HEK293 (cell line): ENCODE results near the gene CNIH3.

Source experiments
- CTCF ChIA-PET: fragments of 350-600 bp; formaldehyde crosslinking; extraction: SDS; loops from one replicate; lab custom pipeline; 2021; ENCODE audit warnings: antibody characterized with exemption; lab: Yijun Ruan, JAX
- POLR2A ChIA-PET: fragments of 300-600 bp; formaldehyde crosslinking; extraction: SDS; loops from one replicate; lab custom pipeline; 2020; ENCODE audit warnings: antibody characterized with exemption, inconsistent platforms; lab: Yijun Ruan, JAX
- H3K27ac ChIP-seq: fragments of 200-500 bp; sonication (Bioruptor generic); 2 replicates; pipeline ENCODE4 v1.5.1; 2014; ENCODE audit warnings: low read depth, low read length, control low read depth, inconsistent platforms; ENCODE audit errors: extremely low read depth
- H3K36me3 ChIP-seq, 2 experiments: fragments of 200-500 bp in 1 of 2; sonication (Bioruptor generic) in 1 of 2; 1 replicate in 1 of 2; 2 replicates in 1 of 2; pipeline ENCODE4 v1.5.1; 2014 to 2017; ENCODE audit warnings: inconsistent platforms in 2 of 2, low read length in 2 of 2; ENCODE audit not compliant: control insufficient read depth in 2 of 2, insufficient read depth in 1 of 2
- H3K4me1 ChIP-seq: fragments of 200-500 bp; sonication (Bioruptor generic); 2 replicates; pipeline ENCODE4 v1.5.1; 2014; ENCODE audit warnings: mild to moderate bottlenecking, low read length, inconsistent platforms; ENCODE audit not compliant: control insufficient read depth, insufficient read depth
- H3K4me3 ChIP-seq: 2 replicates; pipeline ENCODE4 v1.5.1; 2011; ENCODE audit warnings: low read depth, mild to moderate bottlenecking, control low read depth, low read length, moderate library complexity
- H3K9me3 ChIP-seq: fragments of 200-500 bp; sonication (Bioruptor generic); 2 replicates; pipeline ENCODE4 v1.5.1; 2014; ENCODE audit warnings: low read depth, low read length, inconsistent platforms; ENCODE audit not compliant: control insufficient read depth, insufficient read depth
- BCL11B ChIP-seq: fragments of 450-650 bp; formaldehyde crosslinking; IDR thresholded peaks from 2 replicates; pipeline ENCODE4 v1.5.1; 2016; ENCODE audit warnings: low read depth, missing biosample characterization, missing genetic modification characterization
- GLI2 ChIP-seq: fragments of 450-650 bp; formaldehyde crosslinking; IDR thresholded peaks from 2 replicates; pipeline ENCODE4; 2017; ENCODE audit warnings: missing biosample characterization, missing genetic modification characterization, low read depth, borderline replicate concordance
- KLF7 ChIP-seq: fragments of 450-650 bp; formaldehyde crosslinking; IDR thresholded peaks from 2 replicates; pipeline ENCODE4 v1.5.1; 2016; ENCODE audit warnings: missing biosample characterization, missing genetic modification characterization, borderline replicate concordance
- PRDM10 ChIP-seq: fragments of 450-650 bp; formaldehyde crosslinking; IDR thresholded peaks from 2 replicates; pipeline ENCODE4 v1.5.1; 2016; ENCODE audit warnings: missing biosample characterization, missing genetic modification characterization
- ZBTB17 ChIP-seq: fragments of 450-650 bp; formaldehyde crosslinking; IDR thresholded peaks from 2 replicates; pipeline ENCODE4 v1.5.1; 2016; ENCODE audit warnings: missing biosample characterization, missing genetic modification characterization
- ZFP37 ChIP-seq: fragments of 450-650 bp; formaldehyde crosslinking; IDR thresholded peaks from 2 replicates; pipeline ENCODE4 v1.5.1; 2016; ENCODE audit warnings: missing biosample characterization, missing genetic modification characterization
- ZFP69B ChIP-seq: fragments of 450-650 bp; formaldehyde crosslinking; IDR thresholded peaks from 2 replicates; pipeline ENCODE4 v1.5.1; 2016; ENCODE audit warnings: missing biosample characterization, missing genetic modification characterization
- ZNF2 ChIP-seq: fragments of 450-650 bp; formaldehyde crosslinking; IDR thresholded peaks from 2 replicates; pipeline ENCODE4 v1.5.1; 2016; ENCODE audit warnings: missing biosample characterization, missing genetic modification characterization
- ZNF223 ChIP-seq: fragments of 450-650 bp; formaldehyde crosslinking; IDR thresholded peaks from 2 replicates; pipeline ENCODE4 v1.5.1; 2016; ENCODE audit warnings: missing biosample characterization, missing genetic modification characterization
- ZNF266 ChIP-seq: fragments of 450-650 bp; formaldehyde crosslinking; IDR thresholded peaks from 2 replicates; pipeline ENCODE4 v1.5.1; 2016; ENCODE audit warnings: missing biosample characterization, missing genetic modification characterization, low read depth
- ZNF521 ChIP-seq: fragments of 450-650 bp; formaldehyde crosslinking; IDR thresholded peaks from 2 replicates; pipeline ENCODE4 v1.5.1; 2017; ENCODE audit warnings: missing biosample characterization, mild to moderate bottlenecking, missing genetic modification characterization
- ZNF548 ChIP-seq: fragments of 450-650 bp; formaldehyde crosslinking; IDR thresholded peaks from 2 replicates; pipeline ENCODE4 v1.5.1; 2016; ENCODE audit warnings: missing biosample characterization, missing genetic modification characterization
- ZNF558 ChIP-seq: fragments of 450-650 bp; formaldehyde crosslinking; IDR thresholded peaks from 2 replicates; pipeline ENCODE4 v1.5.1; 2016; ENCODE audit warnings: missing biosample characterization, missing genetic modification characterization
- ZNF658 ChIP-seq: fragments of 450-650 bp; formaldehyde crosslinking; IDR thresholded peaks from 2 replicates; pipeline ENCODE4; 2016; ENCODE audit warnings: missing biosample characterization, missing genetic modification characterization
- ZNF664 ChIP-seq: fragments of 450-650 bp; formaldehyde crosslinking; IDR thresholded peaks from 2 replicates; pipeline ENCODE4 v1.5.1; 2016; ENCODE audit warnings: missing biosample characterization, missing genetic modification characterization
- ZNF747 ChIP-seq: fragments of 450-650 bp; formaldehyde crosslinking; IDR thresholded peaks from 2 replicates; pipeline ENCODE4 v1.5.1; 2016; ENCODE audit warnings: missing biosample characterization, missing genetic modification characterization
- ZSCAN18 ChIP-seq: fragments of 450-650 bp; formaldehyde crosslinking; IDR thresholded peaks from 2 replicates; pipeline ENCODE4 v1.5.1; 2016; ENCODE audit warnings: missing biosample characterization, missing genetic modification characterization

Gene CNIH3

GRCh38 chr1:224749916-224750315, 133.8 kb downstream of the CNIH3 start (continued):
- TF ChIP-seq PRDM10 (tag by site-specific recombination) (no peak), ZSCAN18 (no peak)

- TF ChIP-seq GLI2 (tag by site-specific recombination) (no peak), ZNF747 (no peak), ZNF558 (no peak), PRDM10 (tag by site-specific recombination) (no peak)
- CTCF ChIA-PET, result no interaction called here
- Histone ChIP-seq H3K4me1 (no peaks in the 10 kb centered on the region), H3K36me3 (no peaks in the 10 kb centered on the region), H3K4me3 (no peak overlapping the region), H3K27ac (no peak overlapping the region), H3K9me3 (no peaks in the 10 kb centered on the region)
- POLR2A ChIA-PET, result no interaction called here
Measured at GRCh38 chr1:224751624-224752311, 135.7 kb downstream of the CNIH3 start.

- H3K36me3 ChIP-seq, result no peaks in the 10 kb centered on the region
- ChIA-PET CTCF (no interaction called here), POLR2A (no interaction called here)
- H3K4me1 ChIP-seq, result no peaks in the 10 kb centered on the region
- no peak overlapping the region for H3K4me3 ChIP-seq
- no peaks in the 10 kb centered on the region for H3K9me3 ChIP-seq
- no peak overlapping the region for H3K27ac ChIP-seq
- TF ChIP-seq ZBTB17 (no peak), ZNF521 (tag by site-specific recombination) (no peak), KLF7 (tag by site-specific recombination) (no peak), ZNF664 (no peak), ZNF266 (no peak), BCL11B (tag by site-specific recombination) (no peak), ZSCAN18 (no peak), ZNF2 (no peak), ZFP37 (tag by site-specific recombination) (no peak), ZNF658 (tag by site-specific recombination) (no peak), ZFP69B (tag by site-specific recombination) (no peak), ZNF548 (tag by site-specific recombination) (no peak), ZNF223 (tag by site-specific recombination) (no peak)
Measured at GRCh38 chr1:224753491-224753890, 137.4 kb downstream of the CNIH3 start.
